IPS-18c (cell line): ENCODE results near the gene S100A12.

Source experiments
- H3K4me3 ChIP-seq: 2 replicates; pipeline ENCODE4 v1.7.0; 2013; ENCODE audit warnings: low read depth, mild to moderate bottlenecking, low read length, moderate library complexity; ENCODE audit not compliant: insufficient read depth
- H3K9me3 ChIP-seq: one replicate; pipeline ENCODE4 v1.6.1; 2013; ENCODE audit warnings: mild to moderate bottlenecking, low read length, moderate library complexity; ENCODE audit not compliant: control insufficient read depth, insufficient read depth

The S100A12 gene

GRCh38 chr1:153399401-153400055 is 24.1 kb upstream of the S100A12 start:
- H3K4me3 ChIP-seq: no peak overlapping the region

GRCh38 chr1:153397924-153398651 is 22.7 kb upstream of the S100A12 start:
- no peaks in the 10 kb centered on the region for H3K9me3 ChIP-seq
- no peak overlapping the region for H3K4me3 ChIP-seq

More at GRCh38 chr1:153399401-153400055, 24.1 kb upstream of the S100A12 start:
- peaks cover 3% of the 10 kb centered on the region for H3K9me3 ChIP-seq

GRCh38 chr1:153397051-153397923 is 21.9 kb upstream of the S100A12 start:
- Histone ChIP-seq H3K4me3 (no peak overlapping the region), H3K9me3 (no peaks in the 10 kb centered on the region)

GRCh38 chr1:153396461-153396860 is 21.0 kb upstream of the S100A12 start:
- no peak overlapping the region for H3K4me3 ChIP-seq
- H3K9me3 ChIP-seq: no peaks in the 10 kb centered on the region

GRCh38 chr1:153395776-153396175 is 20.4 kb upstream of the S100A12 start:
- Histone ChIP-seq H3K4me3 (no peak overlapping the region), H3K9me3 (no peaks in the 10 kb centered on the region)

GRCh38 chr1:153395136-153395685 is 19.8 kb upstream of the S100A12 start:
- H3K4me3 ChIP-seq: no peak overlapping the region; the same call in 1 of the 2 replicates
- no peaks in the 10 kb centered on the region for H3K9me3 ChIP-seq

- H3K4me3 ChIP-seq: no peak overlapping the region
- H3K9me3 ChIP-seq: no peaks in the 10 kb centered on the region
Measured at GRCh38 chr1:153394391-153394790, 19.0 kb upstream of the S100A12 start.

- no peak overlapping the region for H3K4me3 ChIP-seq
- H3K9me3 ChIP-seq: no peaks in the 10 kb centered on the region
Measured at GRCh38 chr1:153393926-153394325, 18.5 kb upstream of the S100A12 start.

GRCh38 chr1:153392822-153393221 is 17.4 kb upstream of the S100A12 start:
- Histone ChIP-seq H3K9me3 (no peaks in the 10 kb centered on the region), H3K4me3 (no peak overlapping the region)

- no peaks in the 10 kb centered on the region for H3K9me3 ChIP-seq
- no peak overlapping the region for H3K4me3 ChIP-seq
Measured at GRCh38 chr1:153392258-153392657, 16.8 kb upstream of the S100A12 start.

GRCh38 chr1:153390938-153391710 is 15.7 kb upstream of the S100A12 start, which contains the start of gene S100A8:
Gene S100A8 (minus strand): TSS chr1:153391073. CDS start chr1:153390535, 538 bp downstream.
- Histone ChIP-seq H3K9me3 (no peaks in the 10 kb centered on the region), H3K4me3 (no peak within 1 kb of the TSS)

- H3K9me3 ChIP-seq: no peaks in the 10 kb centered on the region
- no peak overlapping the region for H3K4me3 ChIP-seq
Measured at GRCh38 chr1:153389973-153390879, 14.8 kb upstream of the S100A12 start.

GRCh38 chr1:153389401-153389800 is 14.0 kb upstream of the S100A12 start:
- H3K9me3 ChIP-seq: no peaks in the 10 kb centered on the region
- H3K4me3 ChIP-seq: no peak overlapping the region

GRCh38 chr1:153387785-153388184 is 12.4 kb upstream of the S100A12 start:
- no peaks in the 10 kb centered on the region for H3K9me3 ChIP-seq
- H3K4me3 ChIP-seq: no peak overlapping the region

- Histone ChIP-seq H3K4me3 (no peak overlapping the region), H3K9me3 (no peaks in the 10 kb centered on the region)
Measured at GRCh38 chr1:153387001-153387400, 11.6 kb upstream of the S100A12 start.

GRCh38 chr1:153386500-153386901 is 11.1 kb upstream of the S100A12 start:
- H3K9me3 ChIP-seq: no peaks in the 10 kb centered on the region
- H3K4me3 ChIP-seq: no peak overlapping the region
